HCT116 (cell line): ENCODE results near the gene PRDM1.

Experiments used
- CBX3 ChIP-seq: IDR thresholded peaks from 2 replicates; pipeline ENCODE4 v1.6.1; 2012; ENCODE audit warnings: low read depth
- CTCF ChIP-seq, 3 experiments: fragments of 200-600 bp in 1 of 3; sonication (generic) in 1 of 3; IDR thresholded peaks in 2 of 3; conservative IDR thresholded peaks in 1 of 3; 2 replicates each; pipeline ENCODE4 v1.5.1; 2012 to 2017; ENCODE audit warnings: low read depth in 2 of 3, low read length in 2 of 3, antibody characterized with exemption in 1 of 3, borderline replicate concordance in 1 of 3, control low read depth in 1 of 3, mild to moderate bottlenecking in 1 of 3, mixed read lengths in 1 of 3, mixed run types in 1 of 3, moderate library complexity in 1 of 3; ENCODE audit not compliant: insufficient read depth in 1 of 3
- ELF1 ChIP-seq: IDR thresholded peaks from 2 replicates; pipeline ENCODE4 v1.6.1; 2012; ENCODE audit warnings: low read depth, borderline replicate concordance
- POLR2A ChIP-seq: IDR thresholded peaks from 2 replicates; pipeline ENCODE4 v1.7.0; 2011; ENCODE audit warnings: borderline replicate concordance; ENCODE audit not compliant: insufficient read depth, insufficient read length; ENCODE audit errors: extremely low read depth
- SRF ChIP-seq: IDR thresholded peaks from 2 replicates; pipeline ENCODE4 v1.6.1; 2012; ENCODE audit warnings: low read depth

GRCh38 chr6:106094964-106095335 is 8.8 kb downstream of the PRDM1 start:
- TF ChIP-seq POLR2A (no peak), CTCF (IDR thresholded peaks at IDR 0.05 in 2 of 3, conservative IDR thresholded peaks at IDR 0.05 in 1 of 3; ENCODE audit: borderline replicate concordance in 1 of 3, insufficient read depth in 1 of 3, low read depth in 2 of 3, low read length in 2 of 3) (no peak), SRF (no peak), ELF1 (no peak), CBX3 (no peak)
